ENCODE results near the gene NCOA1.
"Not testable (repeated sequence)": the region's sequence is repeated elsewhere in the genome, so short reads cannot be mapped to it uniquely, and the experiment has no call there.

NCOA1 gene

GRCh38 chr2:24542269-24542872, 51.3 kb downstream of the NCOA1 start:
- DNase-seq: no peak

- no peak for DNase-seq
Measured at GRCh38 chr2:24543252-24543651, 52.2 kb downstream of the NCOA1 start.

- DNase-seq: no peak
Measured at GRCh38 chr2:24544456-24545115, 53.5 kb downstream of the NCOA1 start.

- DNase-seq: no peak
Measured at GRCh38 chr2:24546669-24547068, 55.6 kb downstream of the NCOA1 start.

- DNase-seq: no peak
Measured at GRCh38 chr2:24548058-24548457, 57.0 kb downstream of the NCOA1 start.

- not testable (repeated sequence) for DNase-seq
Measured at GRCh38 chr2:24550301-24550700, 59.2 kb downstream of the NCOA1 start.

GRCh38 chr2:24551016-24551415, 60.0 kb downstream of the NCOA1 start:
- no peak for DNase-seq

GRCh38 chr2:24552836-24553235, 61.8 kb downstream of the NCOA1 start:
- no peak for DNase-seq

GRCh38 chr2:24558781-24559472, 67.9 kb downstream of the NCOA1 start:
- no peak for DNase-seq

GRCh38 chr2:24559473-24560113, 68.5 kb downstream of the NCOA1 start:
- no peak for DNase-seq

GRCh38 chr2:24565537-24565936, 74.5 kb downstream of the NCOA1 start:
- DNase-seq: no peak

- DNase-seq: no peak
Measured at GRCh38 chr2:24566209-24566608, 75.2 kb downstream of the NCOA1 start.

GRCh38 chr2:24566630-24567029, 75.6 kb downstream of the NCOA1 start:
- DNase-seq: no peak

- DNase-seq: no peak
Measured at GRCh38 chr2:24568551-24568950, 77.5 kb downstream of the NCOA1 start.

GRCh38 chr2:24569565-24569964, 78.5 kb downstream of the NCOA1 start:
- DNase-seq: not testable (repeated sequence)

- no peak for DNase-seq
Measured at GRCh38 chr2:24570225-24570624, 79.2 kb downstream of the NCOA1 start.

- DNase-seq: no peak
Measured at GRCh38 chr2:24571828-24572442, 80.9 kb downstream of the NCOA1 start.

GRCh38 chr2:24576146-24576545, 85.1 kb downstream of the NCOA1 start:
- DNase-seq: no peak

- DNase-seq: no peak
Measured at GRCh38 chr2:24576617-24577016, 85.6 kb downstream of the NCOA1 start.

- DNase-seq: no peak
Measured at GRCh38 chr2:24577481-24577880, 86.4 kb downstream of the NCOA1 start.

GRCh38 chr2:24579053-24579803, 88.2 kb downstream of the NCOA1 start:
- no peak for DNase-seq

- DNase-seq: no peak
Measured at GRCh38 chr2:24580561-24580960, 89.5 kb downstream of the NCOA1 start.

GRCh38 chr2:24581971-24582370, 90.9 kb downstream of the NCOA1 start:
- not testable (repeated sequence) for DNase-seq

All from GDM1 (cell line).